K562 (cell line): ENCODE measurements around the gene PI4KA. TPM values are rescaled to one million over a fixed set of nuclear protein-coding genes. Genes with fewer than 3 reads are reported as not detected.
A peak's percentile ranks its signal among the peaks of the same experiment; 100 is the strongest.

ENCODE experiments used
- ATF2 ChIP-seq: sonication (generic); formaldehyde crosslinking; IDR thresholded peaks from 2 replicates; pipeline ENCODE4 v1.8.1; 2022; ENCODE audit warnings: missing genetic modification reagents
- BRCA1 ChIP-seq, 2 experiments: fragments of 450-650 bp in 1 of 2; sonication (generic) in 1 of 2; formaldehyde crosslinking in 1 of 2; IDR thresholded peaks; 2 replicates each; pipeline versions ENCODE4 v1.5.0 to v1.6.1; 2017 to 2020; ENCODE audit warnings: mild to moderate bottlenecking in 1 of 2, missing genetic modification reagents in 1 of 2
- E2F3 ChIP-seq: fragments of 250-450 bp; sonication (Bioruptor Pico); IDR thresholded peaks from 2 replicates; pipeline ENCODE4 v1.4.0; 2020; ENCODE audit warnings: mild to moderate bottlenecking
- IRF1 ChIP-seq: sonication (generic); formaldehyde crosslinking; IDR thresholded peaks from 2 replicates; pipeline ENCODE4 v1.8.0; 2022; ENCODE audit warnings: missing genetic modification reagents, mild to moderate bottlenecking, borderline replicate concordance
- MYBL2 ChIP-seq, 2 experiments: fragments of 450-650 bp in 1 of 2; sonication (generic) in 1 of 2; formaldehyde crosslinking in 1 of 2; IDR thresholded peaks; 2 replicates each; pipeline versions ENCODE4 v1.6.1 to v1.8.1; 2017 to 2022; ENCODE audit warnings: borderline replicate concordance in 1 of 2, inconsistent platforms in 1 of 2, low read depth in 1 of 2, mild to moderate bottlenecking in 1 of 2, missing genetic modification reagents in 1 of 2, moderate library complexity in 1 of 2
- PRDM10 ChIP-seq: fragments of 450-650 bp; IDR thresholded peaks from 2 replicates; pipeline ENCODE4 v1.6.1; 2018; ENCODE audit not compliant: partially characterized antibody
- RERE ChIP-seq: sonication (generic); formaldehyde crosslinking; IDR thresholded peaks from 2 replicates; pipeline ENCODE4 v1.8.0; 2023; ENCODE audit warnings: missing genetic modification reagents, mild to moderate bottlenecking, borderline replicate concordance
- SMAD2 ChIP-seq: fragments of 150-350 bp; IDR thresholded peaks from 2 replicates; pipeline ENCODE4 v1.6.1; 2014; ENCODE audit warnings: low read depth, mild to moderate bottlenecking, low read length
- SMARCB1 ChIP-seq: IDR thresholded peaks from 2 replicates; pipeline ENCODE4 v1.6.1; 2011; ENCODE audit warnings: improper control_type of control experiment, low read depth; ENCODE audit not compliant: insufficient read length
- TBL1XR1 ChIP-seq, 2 experiments: IDR thresholded peaks; 2 replicates each; pipeline ENCODE4 v1.6.1; 2012; ENCODE audit warnings: improper control_type of control experiment in 2 of 2, low read length in 2 of 2, mild to moderate bottlenecking in 1 of 2
- XRCC3 ChIP-seq: fragments of 450-650 bp; IDR thresholded peaks from 2 replicates; pipeline ENCODE4 v1.6.1; 2017; ENCODE audit warnings: mild to moderate bottlenecking, moderate library complexity
- polyA plus RNA-seq, 8 experiments: library from polyadenylated mRNA; depleted of rRNA in 4 of 8; stranded (reverse) in 5 of 8; unstranded in 3 of 8; fragments of >200 nt; fragmentation: Nextera tagmentation in 2 of 8; fragmentation: Illumina TruSeq in 1 of 8; extraction: Ambion mirVana in 2 of 8; extraction: Trizol in 1 of 8; gene quantifications; 2 replicates each; pipeline versions ENCODE4 v1.2.1 to v1.2.3, GENCODE V29; 2011 to 2014; ENCODE audit warnings: inconsistent platforms in 1 of 8, missing spikeins in 1 of 8
- total RNA-seq, 7 experiments: library from RNA; depleted of rRNA in 6 of 7; stranded (reverse); fragments of >200 nt in 6 of 7; fragmentation: Illumina TruSeq in 2 of 7; extraction: Trizol in 2 of 7; gene quantifications; 2 replicates each; pipeline versions ENCODE4 v1.2.1 to v1.2.3, GENCODE V29; 2011 to 2021; ENCODE audit warnings: low replicate concordance in 1 of 7
- TF ChIP-seq, protein P1 (sequence below): IDR thresholded peaks from 3 replicates; pipeline ENCODE4 v1.6.1; 2011; ENCODE audit warnings: borderline replicate concordance, mild to moderate bottlenecking; ENCODE audit not compliant: insufficient read length, insufficient read depth

PI4KA gene
- total and polyA plus RNA-seq, 9 of the 15 experiments (the other 6 are each of a cell fraction or from before 2014, with no cell fraction given), result 7.3 to 187 (median 84.7) TPM

DNA sequence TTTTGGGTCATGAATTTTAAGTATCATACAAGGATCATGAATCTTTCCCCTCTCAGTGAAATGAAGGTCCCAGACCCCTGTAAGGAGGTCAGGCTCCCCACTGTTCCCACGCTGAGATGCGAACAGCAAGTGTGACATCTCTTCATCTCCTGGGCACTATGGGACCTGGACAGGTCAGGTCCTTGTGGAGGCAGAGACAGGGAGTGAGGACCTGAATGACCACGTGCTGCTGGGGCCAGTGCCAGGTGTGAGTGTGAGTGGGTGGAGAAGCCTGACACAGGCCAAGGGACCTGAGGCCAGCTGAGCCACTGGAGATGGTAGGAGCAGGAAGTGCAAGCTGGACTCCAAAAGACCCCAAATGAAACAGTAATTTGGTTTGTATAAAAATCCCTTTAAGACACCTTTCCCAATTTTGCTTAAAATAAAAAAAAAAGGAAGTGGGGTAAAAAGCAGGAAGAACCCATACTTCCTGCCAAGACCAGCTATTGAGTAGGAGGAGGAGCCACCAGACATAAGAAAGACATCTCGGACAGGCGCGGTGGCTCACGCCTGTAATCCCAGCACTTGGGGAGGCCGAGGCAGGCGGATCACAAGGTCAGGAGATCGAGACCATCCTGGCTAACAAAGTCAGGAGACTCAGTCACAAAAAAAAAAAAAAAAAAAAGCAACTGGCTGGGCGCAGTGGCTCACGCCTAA is 120.1 kb downstream of the PI4KA start (continued):
- TF ChIP-seq IRF1 (CRISPR knock-in tag), result no peak
- TF ChIP-seq ATF2 (CRISPR knock-in tag), result 0 out of 2 replicates have a peak, but pooled peaks have one; percentile 15
- no peak for TF ChIP-seq PRDM10
- TF ChIP-seq SMARCB1, result no peak
- TF ChIP-seq SMAD2, result 0 out of 2 replicates have a peak, but pooled peaks have one; percentile 73
- TF ChIP-seq, protein P1, sequence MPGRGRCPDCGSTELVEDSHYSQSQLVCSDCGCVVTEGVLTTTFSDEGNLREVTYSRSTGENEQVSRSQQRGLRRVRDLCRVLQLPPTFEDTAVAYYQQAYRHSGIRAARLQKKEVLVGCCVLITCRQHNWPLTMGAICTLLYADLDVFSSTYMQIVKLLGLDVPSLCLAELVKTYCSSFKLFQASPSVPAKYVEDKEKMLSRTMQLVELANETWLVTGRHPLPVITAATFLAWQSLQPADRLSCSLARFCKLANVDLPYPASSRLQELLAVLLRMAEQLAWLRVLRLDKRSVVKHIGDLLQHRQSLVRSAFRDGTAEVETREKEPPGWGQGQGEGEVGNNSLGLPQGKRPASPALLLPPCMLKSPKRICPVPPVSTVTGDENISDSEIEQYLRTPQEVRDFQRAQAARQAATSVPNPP, result no peak
- peak; percentile 66; the same call in 1 of the 2 replicates for TF ChIP-seq RERE
- TF ChIP-seq XRCC3, result no peak
- TF ChIP-seq TBL1XR1 (IDR thresholded peaks at IDR 0.05; ENCODE audit: low read length in 2 of 2), result no peak
- TF ChIP-seq E2F3 (CRISPR knock-in tag), result no peak
- no peak for TF ChIP-seq MYBL2 (IDR thresholded peaks at IDR 0.05; ENCODE audit: low read depth)
- 0 out of 2 replicates have a peak, but pooled peaks have one; percentile 23 for TF ChIP-seq MYBL2 (CRISPR knock-in tag; IDR thresholded peaks at IDR 0.05; ENCODE audit: borderline replicate concordance)
- no peak for TF ChIP-seq BRCA1 (IDR thresholded peaks at IDR 0.05)
- TF ChIP-seq BRCA1 (CRISPR knock-in tag; IDR thresholded peaks at IDR 0.05), result 0 out of 2 replicates have a peak, but pooled peaks have one; percentile 84
